ENCODE results near the gene RAB8B. TPM values are rescaled to one million over a fixed set of nuclear protein-coding genes. Genes with fewer than 3 reads are reported as not detected.
A peak's percentile ranks its signal among the peaks of the same experiment; 100 is the strongest.

Gene RAB8B
- total and polyA plus RNA-seq, 2 of the 13 experiments (the other 11 are each of a cell fraction or from before 2014, with no cell fraction given) = 6.8 to 14.2 TPM

GRCh38 chr15:63157118-63157843 is 32.1 kb upstream of the RAB8B start, which contains the start of gene RPS27L (continued):
- no peak for TF ChIP-seq NONO (IDR thresholded peaks at IDR 0.05)
- TF ChIP-seq NONO (CRISPR knock-in tag; conservative IDR thresholded peaks at IDR 0.05) = peak; percentile 91
- peak; percentile 45; the same call in 1 of the 2 replicates for TF ChIP-seq ZNF552 (CRISPR knock-in tag; IDR thresholded peaks at IDR 0.05; ENCODE audit: borderline replicate concordance)
- no peak for TF ChIP-seq LCORL (IDR thresholded peaks at IDR 0.05)
- TF ChIP-seq LCORL (CRISPR knock-in tag; IDR thresholded peaks at IDR 0.05) = no peak
- TF ChIP-seq ZBTB46 (CRISPR knock-in tag; IDR thresholded peaks at IDR 0.05; ENCODE audit: borderline replicate concordance) = no peak
- no peak for TF ChIP-seq NCOR1 (IDR thresholded peaks at IDR 0.05; ENCODE audit: borderline replicate concordance, low read length)
- 0 out of 2 replicates have a peak, but pooled peaks have one; percentile 41 for TF ChIP-seq KDM1A (CRISPR knock-in tag; IDR thresholded peaks at IDR 0.05)
- peak; percentile 99 for TF ChIP-seq CREBL2 (CRISPR knock-in tag; IDR thresholded peaks at IDR 0.05; ENCODE audit: borderline replicate concordance)
- no peak; a peak in 1 of 4 replicates for TF ChIP-seq EP300 (IDR thresholded peaks at IDR 0.05; ENCODE audit: low read depth in 2 of 2, low read length in 2 of 2)
- peak; percentile 41; the same call in 1 of the 2 replicates for TF ChIP-seq EP300 (CRISPR knock-in tag; IDR thresholded peaks at IDR 0.05; ENCODE audit: borderline replicate concordance)
- TF ChIP-seq MEIS2 (CRISPR knock-in tag; IDR thresholded peaks at IDR 0.05) = 0 out of 2 replicates have a peak, but pooled peaks have one; percentile 37
- TF ChIP-seq HNF4A (CRISPR knock-in tag; IDR thresholded peaks at IDR 0.05) = peak; percentile 53
- no peak for TF ChIP-seq NR2C2 (CRISPR knock-in tag; IDR thresholded peaks at IDR 0.05; ENCODE audit: borderline replicate concordance)
- no peak for TF ChIP-seq RFX1 (IDR thresholded peaks at IDR 0.05)
- no peak for TF ChIP-seq ZNF572 (CRISPR knock-in tag; IDR thresholded peaks at IDR 0.05)
- no peak for TF ChIP-seq NAIF1 (CRISPR knock-in tag; IDR thresholded peaks at IDR 0.05; ENCODE audit: borderline replicate concordance)
- no peak for TF ChIP-seq ZNF17 (CRISPR knock-in tag; IDR thresholded peaks at IDR 0.05)
- TF ChIP-seq NFKBIZ (CRISPR knock-in tag; IDR thresholded peaks at IDR 0.05) = no peak
- peak; percentile 95 for TF ChIP-seq ZFY (CRISPR knock-in tag; IDR thresholded peaks at IDR 0.05)
- no peak for TF ChIP-seq ZNF720 (CRISPR knock-in tag; IDR thresholded peaks at IDR 0.05)
- TF ChIP-seq TIGD3 (CRISPR knock-in tag; IDR thresholded peaks at IDR 0.05; ENCODE audit: borderline replicate concordance) = no peak
- TF ChIP-seq REPIN1 (CRISPR knock-in tag; IDR thresholded peaks at IDR 0.05; ENCODE audit: borderline replicate concordance, low read depth) = peak; percentile 67; the same call in 1 of the 2 replicates
- peak; percentile 57; the same call in 1 of the 2 replicates for TF ChIP-seq ZNF891 (CRISPR knock-in tag; IDR thresholded peaks at IDR 0.05)
- peak; percentile 59; the same call in 1 of the 2 replicates for TF ChIP-seq EEA1 (CRISPR knock-in tag; IDR thresholded peaks at IDR 0.05; ENCODE audit: borderline replicate concordance)
- TF ChIP-seq ZNF225 (CRISPR knock-in tag; IDR thresholded peaks at IDR 0.05) = no peak
- peak; percentile 65; the same call in 1 of the 2 replicates for TF ChIP-seq ZNF280B (CRISPR knock-in tag; IDR thresholded peaks at IDR 0.05; ENCODE audit: borderline replicate concordance)

Data from HepG2 (cell line).